Bronchus fibroblast of lung (primary cell): ENCODE data around the gene TBC1D12. TPM values are rescaled to one million over a fixed set of nuclear protein-coding genes. Genes with fewer than 3 reads are reported as not detected.

Source experiments
- total RNA-seq: library from RNA; depleted of rRNA; stranded (reverse); fragments of >200 nt; gene quantifications from 2 replicates; pipeline ENCODE4 v1.2.3, GENCODE V29; 2015

TBC1D12 gene
- total RNA-seq = 3.3 and 4.0 TPM in 2 replicates

GRCh38 chr10:94402204-94402842 is at the start of gene TBC1D12:
Gene TBC1D12 (plus strand): TSS chr10:94402541. CDS start chr10:94402614, 73 bp downstream.

GRCh38 chr10:94362360-94363250 is 39.7 kb upstream of the TBC1D12 start, which contains the start of gene NOC3L:
Gene NOC3L (minus strand): TSS chr10:94362939. CDS start chr10:94362838, 101 bp downstream.

GRCh38 chr10:94545391-94546048 is 143.2 kb downstream of the TBC1D12 start, which contains the start of gene HELLS:
Gene HELLS (plus strand): TSS chr10:94545788. CDS start chr10:94545922, 134 bp downstream.

Other genes starting within 250 kb of the TBC1D12 start
- gene NOC3L, start 39.6 kb upstream of the TBC1D12 start, total RNA-seq = 14.9 and 18.7 TPM in 2 replicates
- 15.9 and 28.6 TPM in 2 replicates for gene HELLS, start 143.2 kb downstream of the TBC1D12 start, total RNA-seq